GM19025 (cell line): Measurements from ENCODE around the gene IFRD1.
"Not testable (repeated sequence)": the region's sequence is repeated elsewhere in the genome, so short reads cannot be mapped to it uniquely, and the experiment has no call there.

Experiments used
- ATAC-seq: cut with Tn5 transposase; IDR thresholded peaks from one replicate; pipeline ENCODE4 v1.9.1; 2021; ENCODE audit warnings: mild to moderate bottlenecking, low read depth, moderate library complexity; ENCODE audit not compliant: unreplicated experiment

Gene IFRD1

DNA sequence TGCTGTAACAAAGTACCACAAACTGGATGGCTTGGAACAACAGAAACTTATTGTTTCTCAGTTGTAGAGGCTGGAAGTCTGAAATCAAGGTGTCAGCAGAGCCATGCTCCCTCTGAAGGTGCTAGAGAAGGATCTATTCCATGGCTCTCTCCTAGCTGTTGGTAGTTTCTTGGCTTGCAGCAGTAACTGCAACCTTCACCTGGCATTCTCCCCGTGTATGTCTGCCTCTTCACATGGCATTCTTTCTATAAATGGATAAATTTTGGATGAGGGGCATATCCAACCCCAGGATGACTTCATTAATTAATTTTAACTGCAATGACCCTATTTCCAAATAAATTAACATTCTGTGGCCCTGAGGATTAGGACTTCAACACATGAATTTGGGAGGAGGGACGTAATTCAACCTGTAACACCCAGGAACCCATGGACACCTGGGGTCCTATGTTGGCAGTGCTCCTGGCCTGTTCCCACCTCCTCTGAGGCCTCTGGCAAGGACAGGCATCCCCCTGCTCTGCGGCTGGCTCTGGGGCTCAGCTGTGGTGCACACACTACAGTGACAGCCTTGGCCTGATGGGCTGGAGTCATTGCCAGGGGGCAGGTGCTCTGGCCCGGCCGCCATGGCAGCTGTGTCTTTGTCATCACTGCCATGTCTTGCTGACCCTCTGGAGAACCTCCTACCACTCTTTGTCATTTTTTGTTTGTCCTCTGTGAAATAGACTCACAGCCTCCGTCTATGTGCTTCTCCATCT, 61.4 kb downstream of the IFRD1 start:
- ATAC-seq: no peak

DNA sequence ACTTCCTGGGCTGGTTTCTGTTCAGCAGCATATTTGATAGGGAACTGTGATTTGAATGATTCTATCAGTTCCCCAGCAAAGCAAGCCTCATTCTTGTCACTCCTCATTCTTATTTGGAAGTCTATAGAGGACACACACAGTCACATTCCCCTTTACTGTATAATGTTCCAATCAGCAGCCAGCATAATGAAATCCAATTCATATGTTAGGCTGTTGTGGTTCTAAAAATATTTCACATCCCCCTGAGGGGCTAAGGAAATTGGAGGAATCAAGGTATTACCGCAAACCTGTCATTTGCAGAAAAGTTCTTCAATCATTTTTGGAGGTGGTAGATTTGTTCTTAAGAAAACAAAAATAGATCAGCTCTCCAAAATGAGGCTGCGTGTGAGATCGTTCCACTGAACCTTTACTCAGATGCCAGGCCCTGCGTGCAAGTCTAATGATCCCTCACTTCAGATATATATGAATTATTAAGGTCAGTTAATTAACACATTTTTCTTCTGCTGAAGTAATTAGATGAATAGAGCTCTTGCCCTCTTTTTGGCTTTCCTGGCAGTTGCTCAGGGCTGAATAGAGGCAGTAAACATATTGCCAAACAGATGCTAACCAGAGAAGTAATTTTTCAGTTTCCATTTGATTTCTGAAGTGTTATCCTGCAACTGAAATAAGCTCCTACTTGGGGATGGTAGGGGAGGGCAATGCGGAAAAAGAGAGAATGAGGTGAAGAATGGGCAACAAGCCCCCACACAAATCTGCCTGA, 62.4 kb downstream of the IFRD1 start:
- ATAC-seq: no peak

DNA sequence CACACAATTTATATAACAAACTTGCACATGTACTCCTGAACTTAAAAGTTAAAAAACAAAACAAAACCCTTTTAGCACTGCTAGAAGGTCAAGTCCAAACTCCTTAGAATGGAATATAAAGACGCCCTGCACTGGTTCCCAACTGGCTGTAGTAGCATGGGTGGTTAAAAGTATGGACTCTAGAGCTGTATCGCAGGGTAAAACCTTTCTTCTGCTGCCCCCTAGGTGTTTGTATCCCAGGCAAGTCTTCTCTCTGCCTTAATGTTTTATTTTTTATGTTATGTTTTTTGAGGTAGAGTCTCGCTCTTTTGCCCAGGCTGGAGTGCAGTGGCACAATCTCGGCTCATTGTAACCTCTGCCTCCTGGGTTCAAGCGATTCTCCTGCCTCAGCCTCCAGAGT, 65.7 kb downstream of the IFRD1 start:
- ATAC-seq: no peak

DNA sequence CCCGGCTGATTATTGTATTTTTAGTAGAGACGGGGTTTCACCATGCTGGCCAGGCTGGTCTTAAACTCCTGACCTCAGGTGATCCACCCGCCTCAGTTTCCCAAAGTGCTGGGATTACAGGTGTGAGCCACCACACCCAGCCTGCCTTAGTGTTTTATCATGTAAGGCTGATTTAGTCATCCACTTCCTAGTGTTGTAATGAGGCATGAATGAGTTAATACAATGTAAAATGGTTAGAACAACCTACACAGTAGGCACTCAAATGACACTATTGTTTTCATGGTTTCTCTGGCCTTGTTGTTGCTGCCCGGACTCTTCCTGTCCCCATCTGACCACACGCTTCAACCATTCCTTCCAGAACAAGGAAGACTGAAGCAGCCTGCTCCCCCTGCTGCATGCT, 66.2 kb downstream of the IFRD1 start:
- not testable (repeated sequence) for ATAC-seq

DNA sequence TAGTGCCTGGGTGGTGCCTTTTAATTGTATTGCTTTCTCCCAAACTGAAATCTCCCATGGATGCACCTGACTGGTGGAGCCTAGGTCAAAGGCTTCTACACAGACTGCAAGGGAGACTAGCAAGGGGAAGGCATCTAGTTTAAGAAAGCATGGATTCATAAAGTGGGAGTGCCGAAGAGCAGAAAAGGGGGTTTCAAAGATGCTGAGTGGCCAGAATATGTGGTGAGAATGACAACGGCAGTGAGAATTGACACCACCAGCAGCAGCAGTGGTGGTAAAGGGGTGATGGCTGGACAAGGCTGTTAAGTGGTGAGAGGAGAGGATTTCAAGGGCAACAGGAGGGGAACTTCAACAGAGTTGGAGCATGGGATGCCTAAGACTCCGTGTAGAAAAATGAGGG, 67.2 kb downstream of the IFRD1 start:
- no peak for ATAC-seq

DNA sequence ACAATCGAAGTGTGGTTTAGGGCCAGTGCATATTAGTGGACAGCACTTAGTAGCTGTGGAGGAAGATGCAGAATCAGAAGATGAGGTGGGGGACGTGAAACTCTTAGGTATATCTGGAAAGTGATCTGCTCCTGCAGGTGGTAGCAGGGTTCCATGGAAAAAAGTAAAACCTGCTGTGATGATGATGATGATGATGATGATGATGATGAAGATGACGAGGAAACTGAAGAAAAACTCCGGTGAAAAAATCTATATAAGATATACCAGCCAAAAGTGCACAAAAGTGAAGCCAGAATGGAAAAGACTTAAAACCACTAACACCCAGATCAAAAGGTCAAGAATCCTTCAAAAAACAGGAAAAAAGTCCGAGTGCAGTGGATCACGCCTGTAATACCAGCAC, 70.5 kb downstream of the IFRD1 start:
- no peak for ATAC-seq

DNA sequence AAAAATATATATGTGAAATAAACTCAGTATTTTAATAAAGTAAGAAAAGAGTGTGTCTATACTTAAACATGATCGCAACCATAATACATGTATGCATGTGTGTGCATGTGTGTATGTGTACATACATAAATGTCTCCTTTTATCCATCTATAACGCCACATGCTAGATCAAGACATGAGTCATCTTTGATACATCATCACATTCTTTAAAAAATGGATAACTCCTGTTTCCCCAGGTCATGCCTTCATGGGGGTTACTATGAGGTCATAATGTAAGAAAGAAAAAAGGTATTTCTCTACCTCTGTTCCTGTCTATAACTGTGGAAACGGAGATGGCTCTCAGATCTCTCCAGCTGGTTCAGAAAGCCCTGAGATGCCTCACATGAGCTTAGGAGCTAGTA, 71.7 kb downstream of the IFRD1 start:
- ATAC-seq: no peak

DNA sequence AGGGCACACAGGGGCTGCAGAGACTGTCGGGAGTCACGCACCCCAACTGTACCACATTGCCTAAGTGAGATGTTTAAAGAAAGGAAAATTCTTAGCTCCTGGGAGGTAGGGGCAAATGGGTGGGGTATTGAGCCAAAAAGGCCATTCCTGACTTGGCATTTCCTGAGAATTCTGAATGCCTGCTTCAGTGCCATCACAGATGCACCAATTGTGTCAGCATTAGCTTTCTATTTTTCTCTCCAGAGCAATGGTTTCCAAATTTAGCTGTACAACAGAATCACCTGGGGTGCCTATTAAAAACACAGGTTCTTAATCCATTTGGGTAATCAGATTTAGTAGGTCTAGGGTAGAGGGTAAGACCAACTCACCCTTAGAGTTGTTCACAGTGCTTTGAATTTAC, 73.6 kb downstream of the IFRD1 start:
- no peak for ATAC-seq
